Muscle of arm (tissue), 12 donors: ENCODE results near the gene PLOD3. TPM values are rescaled to one million over a fixed set of nuclear protein-coding genes. Genes with fewer than 3 reads are reported as not detected.

Experiments
- polyA plus RNA-seq, 12 donors: library from polyadenylated mRNA; unstranded; fragments of 120-200 nt; gene quantifications; one replicate each; pipeline ENCODE4 v1.2.1, GENCODE V29; 2013; ENCODE audit not compliant: insufficient read length in 12 of 12

The PLOD3 gene
- polyA plus RNA-seq, 12 donors = 31.9 to 73.4 (median 47.2) TPM; not detected in 1

Other genes starting within 250 kb of the PLOD3 start
- gene MUC12, start 248.0 kb downstream of the PLOD3 start, polyA plus RNA-seq = 10 to 100 TPM in 1 of 12 donors, 1 to 10 TPM in 4, under 1 TPM in 5, not detected in 2; 0.22 to 17.3 (median 0.81) TPM
- 10 to 100 TPM in 1 of 12 donors, under 1 TPM in 1, not detected in 10; 0.19 to 13.8 TPM for gene MUC17, start 197.5 kb downstream of the PLOD3 start, polyA plus RNA-seq
- 10 to 100 TPM in 4 of 12 donors, 1 to 10 TPM in 7, not detected in 1; 7.0 to 18.5 (median 8.9) TPM for gene TRIM56, start 132.1 kb downstream of the PLOD3 start, polyA plus RNA-seq
- 1 to 10 TPM in 11 of 12 donors, not detected in 1; 1.7 to 10.0 (median 3.0) TPM for gene SERPINE1, start 90.5 kb downstream of the PLOD3 start, polyA plus RNA-seq
- 10 to 100 TPM in 11 of 12 donors, not detected in 1; 17.8 to 36.0 (median 20.6) TPM for gene AP1S1, start 63.1 kb downstream of the PLOD3 start, polyA plus RNA-seq
- gene VGF, start 52.0 kb downstream of the PLOD3 start, polyA plus RNA-seq = not detected
- under 1 TPM in 2 of 12 donors, not detected in 10; 0.11 to 0.15 TPM for gene NAT16, start 37.3 kb downstream of the PLOD3 start, polyA plus RNA-seq
- 10 to 100 TPM in 1 of 12 donors, under 1 TPM in 4, not detected in 7; 0.08 to 31.6 (median 0.15) TPM for gene MOGAT3, start 16.5 kb downstream of the PLOD3 start, polyA plus RNA-seq
- 10 to 100 TPM in 11 of 12 donors, not detected in 1; 21.4 to 46.7 (median 39.1) TPM for gene ZNHIT1, start 584 bp upstream of the PLOD3 start, polyA plus RNA-seq
- 10 to 100 TPM in 2 of 12 donors, 1 to 10 TPM in 9, not detected in 1; 4.2 to 16.9 (median 5.7) TPM for gene CLDN15, start 20.2 kb upstream of the PLOD3 start, polyA plus RNA-seq
- gene FIS1, start 27.5 kb upstream of the PLOD3 start, polyA plus RNA-seq = 100 to 1,000 TPM in 11 of 12 donors, not detected in 1; 101 to 149 (median 112) TPM
- gene IFT22, start 104.2 kb upstream of the PLOD3 start, polyA plus RNA-seq = 10 to 100 TPM in 11 of 12 donors, not detected in 1; 14.3 to 30.4 (median 27.8) TPM
- 1 to 10 TPM in 9 of 12 donors, under 1 TPM in 1, not detected in 2; 0.69 to 5.1 (median 1.5) TPM for gene COL26A1, start 145.3 kb upstream of the PLOD3 start, polyA plus RNA-seq